ENCODE data around the gene RRP1.

GRCh38 chr21:43741423-43742096, 47.8 kb upstream of the RRP1 start:
- TF ChIP-seq, protein P1, sequence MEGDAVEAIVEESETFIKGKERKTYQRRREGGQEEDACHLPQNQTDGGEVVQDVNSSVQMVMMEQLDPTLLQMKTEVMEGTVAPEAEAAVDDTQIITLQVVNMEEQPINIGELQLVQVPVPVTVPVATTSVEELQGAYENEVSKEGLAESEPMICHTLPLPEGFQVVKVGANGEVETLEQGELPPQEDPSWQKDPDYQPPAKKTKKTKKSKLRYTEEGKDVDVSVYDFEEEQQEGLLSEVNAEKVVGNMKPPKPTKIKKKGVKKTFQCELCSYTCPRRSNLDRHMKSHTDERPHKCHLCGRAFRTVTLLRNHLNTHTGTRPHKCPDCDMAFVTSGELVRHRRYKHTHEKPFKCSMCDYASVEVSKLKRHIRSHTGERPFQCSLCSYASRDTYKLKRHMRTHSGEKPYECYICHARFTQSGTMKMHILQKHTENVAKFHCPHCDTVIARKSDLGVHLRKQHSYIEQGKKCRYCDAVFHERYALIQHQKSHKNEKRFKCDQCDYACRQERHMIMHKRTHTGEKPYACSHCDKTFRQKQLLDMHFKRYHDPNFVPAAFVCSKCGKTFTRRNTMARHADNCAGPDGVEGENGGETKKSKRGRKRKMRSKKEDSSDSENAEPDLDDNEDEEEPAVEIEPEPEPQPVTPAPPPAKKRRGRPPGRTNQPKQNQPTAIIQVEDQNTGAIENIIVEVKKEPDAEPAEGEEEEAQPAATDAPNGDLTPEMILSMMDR (IDR thresholded peaks at IDR 0.05) = no peak
- TF ChIP-seq ZFX (IDR thresholded peaks at IDR 0.05; ENCODE audit: borderline replicate concordance) = no peak

All from 22Rv1 (cell line).